Caki2 (cell line): ENCODE data around the gene TPRX2. TPM values are rescaled to one million over a fixed set of nuclear protein-coding genes. Genes with fewer than 3 reads are reported as not detected.
"Not testable (repeated sequence)": the region's sequence is repeated elsewhere in the genome, so short reads cannot be mapped to it uniquely, and the experiment has no call there.

Experiments
- DNase-seq: peaks from one replicate; pipeline ENCODE4 v3.0.0-alpha.2; 2015; ENCODE audit warnings: low read depth
- in situ Hi-C: cut with HindIII; loops from 2 replicates; pipeline ENCODE4 v1.10.0; 2016; ENCODE audit warnings: low sequenced_read_pairs, low pct_unique_long_range_greater_than_20kb, mixed read lengths
- total RNA-seq: library from RNA; depleted of rRNA; stranded (reverse); fragments of >200 nt; shearing (Covaris generic); gene quantifications from 2 replicates; pipeline ENCODE4 v1.2.3, GENCODE V29; 2014; ENCODE audit warnings: low replicate concordance

TPRX2 gene
- total RNA-seq, 1 experiment from 2014 or later = not detected

DNA sequence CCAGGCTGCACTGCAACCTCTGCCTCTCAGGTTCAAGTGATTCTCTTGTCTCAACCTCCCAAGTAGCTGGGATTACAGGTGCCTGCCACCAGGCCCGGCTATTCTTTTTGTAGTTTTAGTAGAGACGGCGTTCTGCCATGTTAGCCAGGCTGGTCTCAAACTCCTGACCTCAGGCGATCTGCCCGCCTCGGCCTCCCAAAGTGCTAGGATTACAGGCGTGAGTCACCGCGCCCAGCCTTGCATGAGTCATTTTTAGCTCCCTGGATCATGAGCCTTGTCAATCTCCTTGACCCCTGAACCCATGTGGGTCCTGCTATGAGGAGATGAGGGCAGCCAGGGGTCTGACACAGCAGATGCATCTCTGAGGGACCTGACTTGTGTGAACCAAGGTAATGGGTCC is 804 bp upstream of the TPRX2 start:
- in situ Hi-C loops, DNase-seq: not testable (repeated sequence)

GRCh38 chr19:47859838-47860237 is 803 bp downstream of the TPRX2 start:
- DNase-seq, in situ Hi-C loops: not testable (repeated sequence)

- in situ Hi-C loops = no loop called here
- DNase-seq = no peak
Measured at GRCh38 chr19:47860602-47861297, 1.7 kb downstream of the TPRX2 start.

- DNase-seq = no peak
- in situ Hi-C loops = no loop called here
Measured at GRCh38 chr19:47861630-47862029, 2.6 kb downstream of the TPRX2 start.

DNA sequence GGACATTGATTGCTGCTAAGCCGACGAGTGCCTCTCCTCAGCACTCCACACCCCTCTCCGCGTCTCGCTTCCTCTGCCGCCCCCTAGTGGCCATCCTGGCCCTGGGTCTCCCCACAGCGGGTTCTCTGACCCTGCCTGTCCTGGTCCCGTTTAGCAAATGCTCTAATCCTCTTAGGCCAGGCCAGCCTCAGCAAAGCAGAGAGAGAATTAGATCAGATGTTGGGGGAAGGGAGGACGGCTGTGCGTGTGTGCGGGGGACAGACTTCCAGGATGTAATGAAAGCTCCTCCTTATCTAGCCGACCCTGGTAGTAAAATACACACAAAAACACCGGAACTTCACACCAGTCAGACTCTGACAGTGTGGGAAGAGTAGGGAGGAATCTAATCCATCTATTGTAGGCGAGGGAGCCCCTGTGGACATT is 4.5 kb downstream of the TPRX2 start:
- in situ Hi-C loops = no loop called here

DNA sequence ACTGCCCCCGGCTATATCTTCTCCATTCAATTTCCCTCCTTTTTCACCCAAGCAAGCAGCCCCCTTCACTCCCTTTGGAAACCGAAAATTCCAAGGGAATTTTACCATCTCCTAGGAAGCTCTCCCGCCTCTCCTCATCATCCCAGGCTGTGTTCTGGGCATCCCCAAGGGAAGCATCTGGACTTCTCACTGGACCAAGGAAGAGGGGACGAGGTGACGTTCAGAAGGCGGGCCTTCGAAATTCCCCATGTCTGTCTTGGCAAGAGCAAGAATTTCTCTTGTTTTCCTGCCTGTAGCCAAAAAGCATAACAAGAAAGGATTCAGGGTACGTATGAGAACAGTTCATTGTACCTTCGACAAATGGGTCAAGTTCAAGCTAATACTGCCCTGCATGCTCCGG is 6.1 kb downstream of the TPRX2 start:
- in situ Hi-C loops = no loop called here
- no peak for DNase-seq

More for the DNA sequence above, 4.5 kb downstream of the TPRX2 start:
- DNase-seq = peak; percentile 57

DNA sequence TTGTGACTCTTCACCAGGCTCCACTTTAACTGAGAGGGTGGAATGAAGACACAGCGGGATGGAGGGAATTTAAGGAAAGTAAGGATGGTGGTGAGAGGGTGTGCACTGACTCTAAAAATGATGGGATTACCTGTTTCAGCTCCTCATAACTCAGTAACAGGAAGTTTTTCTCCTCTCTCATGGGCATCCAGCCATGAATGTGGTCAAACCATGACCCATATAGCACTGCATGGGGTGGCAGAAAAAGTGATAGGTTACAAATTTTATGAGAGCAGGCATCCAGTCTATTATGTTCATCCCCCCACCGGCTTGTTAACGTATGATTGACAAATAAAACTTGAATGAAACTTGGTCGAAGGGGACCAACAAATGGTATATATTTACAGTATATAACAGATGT is 19.9 kb downstream of the TPRX2 start:
- DNase-seq = no peak
- in situ Hi-C loops = no loop called here

- DNase-seq, in situ Hi-C loops: not testable (repeated sequence)
Measured at GRCh38 chr19:47879385-47879784, 20.4 kb downstream of the TPRX2 start.

- in situ Hi-C loops = no loop called here
- DNase-seq = no peak
Measured at GRCh38 chr19:47881757-47882156, 22.7 kb downstream of the TPRX2 start.

- in situ Hi-C loops = no loop called here
- no peak for DNase-seq
Measured at GRCh38 chr19:47882890-47883289, 23.9 kb downstream of the TPRX2 start.

DNA sequence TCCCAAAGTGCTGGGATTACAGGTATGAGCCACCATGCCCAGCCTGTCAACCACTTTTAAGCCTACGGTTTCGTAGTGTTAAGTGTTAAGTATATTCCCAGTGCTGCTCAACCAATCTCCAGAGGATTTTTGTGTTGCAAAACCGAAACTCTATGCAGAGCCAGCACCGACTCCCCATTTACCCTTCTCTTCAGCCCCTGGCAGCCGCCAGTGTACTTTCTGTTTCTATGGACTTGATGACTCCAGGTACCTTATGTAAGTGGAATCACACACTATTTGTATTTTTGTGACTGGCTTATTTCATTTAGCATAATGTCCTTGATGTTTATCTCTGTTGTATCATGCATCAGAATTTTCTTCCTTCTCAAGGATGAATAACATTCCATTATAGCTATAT is 26.0 kb downstream of the TPRX2 start:
- in situ Hi-C loops = no loop called here
- DNase-seq = no peak

GRCh38 chr19:47886010-47886559 is 27.1 kb downstream of the TPRX2 start, which contains the start of gene SULT2A1:
Gene SULT2A1 (minus strand): TSS chr19:47886315. CDS start chr19:47886257, 58 bp downstream.
- no peak for DNase-seq
- in situ Hi-C loops = no loop called here

DNA sequence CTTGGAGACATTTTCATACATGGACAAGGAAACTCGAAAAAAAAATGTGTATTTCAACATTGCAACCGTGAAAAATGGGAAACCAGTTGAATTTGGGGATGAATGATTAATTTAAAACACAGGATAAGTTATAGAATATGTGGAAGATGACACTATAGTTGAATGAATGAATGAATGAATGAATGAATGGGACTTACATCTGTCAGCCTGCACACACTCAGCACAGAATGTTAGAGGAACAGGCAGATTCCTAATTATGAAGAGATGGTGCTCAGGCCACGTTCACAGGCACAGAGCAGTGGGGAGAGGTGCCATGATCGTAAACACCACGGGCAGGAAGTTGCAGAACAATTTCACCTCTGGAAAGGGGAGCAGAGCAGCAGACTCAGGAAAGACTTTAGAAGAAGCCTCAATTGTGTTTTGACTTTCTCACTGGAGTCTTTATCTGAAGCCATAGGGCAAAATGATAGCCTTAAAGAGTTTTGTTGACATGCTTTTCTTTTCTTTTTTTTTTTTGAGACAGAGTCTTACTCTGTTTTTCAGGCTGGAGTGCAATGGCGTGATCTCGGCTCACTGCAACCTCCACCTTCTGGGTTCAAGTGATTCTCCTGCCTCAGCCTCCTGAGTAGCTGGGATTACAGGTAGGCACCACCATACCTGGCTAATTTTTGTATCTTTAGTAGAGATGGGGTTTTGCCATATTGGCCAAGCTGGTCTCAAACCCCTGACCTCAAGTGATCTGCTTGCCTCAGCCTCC is 32.0 kb downstream of the TPRX2 start:
- in situ Hi-C loops = no loop called here
- DNase-seq = no peak

- DNase-seq = no peak
- in situ Hi-C loops = no loop called here
Measured at GRCh38 chr19:47891622-47891922, 32.5 kb downstream of the TPRX2 start.

DNA sequence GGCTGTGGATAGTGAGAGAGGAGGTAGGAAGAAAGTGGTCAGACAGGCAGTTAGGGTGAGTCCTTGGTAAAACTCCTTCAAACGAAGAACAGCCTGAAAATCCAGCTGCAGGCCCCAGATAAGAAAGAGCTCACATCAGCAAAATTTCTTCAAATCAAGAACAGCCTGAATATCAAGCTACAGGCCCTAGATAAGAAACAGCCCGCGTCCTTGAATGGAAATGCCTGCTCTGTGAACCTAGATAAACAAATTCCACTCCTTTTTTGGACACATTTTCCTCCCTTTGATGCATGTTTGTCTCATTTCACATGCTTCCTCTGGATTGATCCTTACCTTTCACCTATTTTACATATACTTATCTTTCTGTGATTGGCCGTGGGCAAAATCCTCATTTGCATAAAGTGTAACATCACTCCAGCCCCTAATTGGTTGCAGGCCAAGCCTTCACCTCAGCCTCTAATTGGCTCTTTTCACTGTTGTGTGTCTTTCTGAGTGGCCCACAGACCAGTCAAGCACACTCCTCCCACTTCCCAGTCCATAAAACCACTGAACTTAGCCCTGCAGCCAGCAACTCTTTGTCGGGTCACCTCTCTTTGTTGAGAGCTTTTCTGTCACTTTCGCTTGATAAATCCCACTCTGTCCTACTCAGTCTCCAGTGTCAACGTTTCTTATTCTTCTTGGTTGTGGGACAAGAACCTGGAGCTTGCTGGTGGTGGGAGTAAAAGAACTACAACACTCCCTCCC is 33.1 kb downstream of the TPRX2 start:
- DNase-seq = peak; percentile 98
- in situ Hi-C loops = no loop called here

GRCh38 chr19:47895165-47895782 is 36.2 kb downstream of the TPRX2 start:
- DNase-seq = no peak
- in situ Hi-C loops = no loop called here

GRCh38 chr19:47896019-47896418 is 37.0 kb downstream of the TPRX2 start:
- in situ Hi-C loops = no loop called here
- DNase-seq = no peak

DNA sequence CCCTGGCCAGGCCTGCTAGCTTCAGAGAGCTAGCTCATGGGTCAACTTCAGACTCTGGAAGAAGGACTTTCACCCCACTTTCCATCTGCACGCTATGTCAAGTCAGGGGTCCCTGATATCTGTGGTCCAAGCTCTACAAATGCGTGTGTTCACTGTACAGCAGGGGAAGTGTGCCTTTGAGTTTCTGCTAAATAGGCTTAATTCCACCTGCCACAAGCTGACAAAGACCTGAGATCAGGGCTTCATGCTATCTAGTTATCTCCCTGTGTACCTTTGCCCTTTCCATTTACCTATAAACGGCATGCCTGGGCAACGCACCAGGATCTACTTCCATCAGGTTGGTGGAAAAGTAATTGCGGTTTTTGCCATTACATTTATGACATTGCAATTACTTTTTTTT is 37.7 kb downstream of the TPRX2 start:
- in situ Hi-C loops = no loop called here
- DNase-seq = no peak
